Hepatocyte (in vitro differentiated cells): ENCODE data around the gene PLEKHA6.

ENCODE experiments used
- EZH2 ChIP-seq: fragments of 200-600 bp; sonication (generic); IDR thresholded peaks from 2 replicates; pipeline ENCODE4 v1.6.1; 2016; ENCODE audit warnings: antibody characterized with exemption, mild to moderate bottlenecking, borderline replicate concordance
- EZH2phosphoT487 ChIP-seq: fragments of 200-600 bp; sonication (generic); IDR thresholded peaks from one replicate; pipeline ENCODE4 v1.6.1; 2018; ENCODE audit warnings: antibody characterized with exemption, mild to moderate bottlenecking, low read depth, moderate library complexity; ENCODE audit not compliant: unreplicated experiment, severe bottlenecking
- TF ChIP-seq, protein P1 (sequence below): fragments of 200-600 bp; sonication (generic); IDR thresholded peaks from 2 replicates; pipeline ENCODE4 v1.5.1; 2016; ENCODE audit warnings: antibody characterized with exemption, mild to moderate bottlenecking; ENCODE audit not compliant: poor library complexity

GRCh38 chr1:204301171-204301957 is 58.4 kb downstream of the PLEKHA6 start:
- TF ChIP-seq, protein P1, sequence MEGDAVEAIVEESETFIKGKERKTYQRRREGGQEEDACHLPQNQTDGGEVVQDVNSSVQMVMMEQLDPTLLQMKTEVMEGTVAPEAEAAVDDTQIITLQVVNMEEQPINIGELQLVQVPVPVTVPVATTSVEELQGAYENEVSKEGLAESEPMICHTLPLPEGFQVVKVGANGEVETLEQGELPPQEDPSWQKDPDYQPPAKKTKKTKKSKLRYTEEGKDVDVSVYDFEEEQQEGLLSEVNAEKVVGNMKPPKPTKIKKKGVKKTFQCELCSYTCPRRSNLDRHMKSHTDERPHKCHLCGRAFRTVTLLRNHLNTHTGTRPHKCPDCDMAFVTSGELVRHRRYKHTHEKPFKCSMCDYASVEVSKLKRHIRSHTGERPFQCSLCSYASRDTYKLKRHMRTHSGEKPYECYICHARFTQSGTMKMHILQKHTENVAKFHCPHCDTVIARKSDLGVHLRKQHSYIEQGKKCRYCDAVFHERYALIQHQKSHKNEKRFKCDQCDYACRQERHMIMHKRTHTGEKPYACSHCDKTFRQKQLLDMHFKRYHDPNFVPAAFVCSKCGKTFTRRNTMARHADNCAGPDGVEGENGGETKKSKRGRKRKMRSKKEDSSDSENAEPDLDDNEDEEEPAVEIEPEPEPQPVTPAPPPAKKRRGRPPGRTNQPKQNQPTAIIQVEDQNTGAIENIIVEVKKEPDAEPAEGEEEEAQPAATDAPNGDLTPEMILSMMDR = no peak
- TF ChIP-seq EZH2 (no peak), EZH2phosphoT487 (no peak)
